WTC11 (cell line): ENCODE data around the gene PDE1C. TPM values are rescaled to one million over a fixed set of nuclear protein-coding genes. Genes with fewer than 3 reads are reported as not detected.

Experiments
- ATAC-seq: fragments of 200-7000 bp; cut with Tn5 transposase; 2 replicates; pipeline ENCODE4 v1.10.0; 2021; ENCODE audit warnings: mild to moderate bottlenecking, moderate library complexity
- CTCF ChIA-PET: fragments of 300-600 bp; sonication (Branson Sonifier 250); formaldehyde crosslinking; loops from one replicate; lab custom pipeline; 2021; ENCODE audit warnings: antibody characterized with exemption; lab: Charles Lee
- POLR2A ChIA-PET: fragments of 350-600 bp; sonication (Branson Sonifier 250); formaldehyde crosslinking; loops from one replicate; lab custom pipeline; 2021; ENCODE audit warnings: antibody characterized with exemption; lab: Charles Lee
- DNase-seq: peaks from one replicate; pipeline ENCODE4 v3.0.0; 2021; ENCODE audit warnings: low spot score
- H3K27ac Mint-ChIP-seq: 2 replicates; pipeline ENCODE4 v1.8.0; 2021; ENCODE audit warnings: mixed read lengths
- H3K27me3 Mint-ChIP-seq: 2 replicates; pipeline ENCODE4 v1.8.0; 2021; ENCODE audit warnings: low read depth, mild to moderate bottlenecking, moderate library complexity, mixed read lengths
- H3K36me3 Mint-ChIP-seq: 2 replicates; pipeline ENCODE4 v1.8.0; 2021; ENCODE audit warnings: mixed read lengths
- H3K4me1 Mint-ChIP-seq: 2 replicates; pipeline ENCODE4 v1.8.0; 2022; ENCODE audit warnings: mixed read lengths
- H3K4me3 Mint-ChIP-seq: 2 replicates; pipeline ENCODE4 v1.8.0; 2021; ENCODE audit warnings: mild to moderate bottlenecking, moderate library complexity, mixed read lengths
- H3K9me3 Mint-ChIP-seq: 2 replicates; pipeline ENCODE4 v1.8.0; 2021; ENCODE audit warnings: mixed read lengths
- ATF1 ChIP-seq: sonication (generic); formaldehyde crosslinking; IDR thresholded peaks from 2 replicates; pipeline ENCODE4 v1.8.1; 2023; ENCODE audit warnings: mild to moderate bottlenecking, moderate library complexity, missing genetic modification reagents
- ESRRA ChIP-seq: sonication (generic); formaldehyde crosslinking; IDR thresholded peaks from 2 replicates; pipeline ENCODE4 v1.8.1; 2022; ENCODE audit warnings: mild to moderate bottlenecking, missing genetic modification reagents, borderline replicate concordance
- GTF2I ChIP-seq: fragments of 250-450 bp; sonication (Bioruptor Pico); conservative IDR thresholded peaks from 2 replicates; pipeline ENCODE4 v1.4.0; 2021; ENCODE audit warnings: mild to moderate bottlenecking
- NFE2L1 ChIP-seq: sonication (generic); formaldehyde crosslinking; IDR thresholded peaks from 2 replicates; pipeline ENCODE4 v1.8.1; 2023; ENCODE audit warnings: missing genetic modification reagents
- PRRX2 ChIP-seq: fragments of 250-450 bp; sonication (Bioruptor Pico); IDR thresholded peaks from 2 replicates; pipeline ENCODE4 v1.8.0; 2021; ENCODE audit warnings: mild to moderate bottlenecking
- RELA ChIP-seq: sonication (generic); formaldehyde crosslinking; IDR thresholded peaks from 2 replicates; pipeline ENCODE4 v1.8.1; 2022; ENCODE audit warnings: missing genetic modification reagents, mild to moderate bottlenecking, borderline replicate concordance
- total RNA-seq: library from RNA; stranded (reverse); gene quantifications from 3 replicates; pipeline ENCODE4 v1.2.3, GENCODE V29; 2021
- TF ChIP-seq, protein P1 (sequence below): sonication (generic); formaldehyde crosslinking; IDR thresholded peaks from 2 replicates; pipeline ENCODE4 v1.8.1; 2023; ENCODE audit warnings: mild to moderate bottlenecking, missing genetic modification reagents
- TF ChIP-seq, protein P2 (sequence below): sonication (generic); formaldehyde crosslinking; IDR thresholded peaks from 2 replicates; pipeline ENCODE4 v1.8.0; 2023; ENCODE audit warnings: missing genetic modification reagents, mild to moderate bottlenecking, borderline replicate concordance
- TF ChIP-seq, protein P3 (sequence below): sonication (generic); formaldehyde crosslinking; IDR thresholded peaks from 2 replicates; pipeline ENCODE4 v1.8.0; 2023; ENCODE audit warnings: mild to moderate bottlenecking, missing genetic modification reagents
- TF ChIP-seq, protein P4 (sequence below): sonication (generic); formaldehyde crosslinking; IDR thresholded peaks from 2 replicates; pipeline ENCODE4 v1.8.0; 2022; ENCODE audit warnings: mild to moderate bottlenecking, missing genetic modification reagents
- TF ChIP-seq, protein P5 (sequence below): sonication (generic); formaldehyde crosslinking; IDR thresholded peaks from 2 replicates; pipeline ENCODE4 v1.8.1; 2022; ENCODE audit warnings: low read depth, missing genetic modification reagents, borderline replicate concordance
- TF ChIP-seq, protein P6 (sequence below): fragments of 250-450 bp; sonication (Bioruptor Pico); IDR thresholded peaks from 2 replicates; pipeline ENCODE4 v1.9.0; 2021; ENCODE audit warnings: moderate library complexity, mild to moderate bottlenecking, inconsistent platforms, borderline replicate concordance
- TF ChIP-seq, protein P7 (sequence below): sonication (generic); formaldehyde crosslinking; IDR thresholded peaks from 2 replicates; pipeline ENCODE4 v1.8.0; 2022; ENCODE audit warnings: missing genetic modification reagents
- TF ChIP-seq, protein P8 (sequence below): fragments of 250-450 bp; sonication (Bioruptor Pico); IDR thresholded peaks from 2 replicates; pipeline ENCODE4 v1.9.0; 2021; ENCODE audit warnings: mild to moderate bottlenecking
- TF ChIP-seq, protein P9 (sequence below): sonication (generic); formaldehyde crosslinking; IDR thresholded peaks from 2 replicates; pipeline ENCODE4 v1.8.0; 2022; ENCODE audit warnings: mild to moderate bottlenecking, missing genetic modification reagents
- TF ChIP-seq, protein P10 (sequence below): sonication (generic); formaldehyde crosslinking; IDR thresholded peaks from 2 replicates; pipeline ENCODE4 v1.8.1; 2023; ENCODE audit warnings: mild to moderate bottlenecking, missing genetic modification reagents, moderate library complexity

Gene PDE1C
- total RNA-seq, 1 experiment from 2014 or later, result 0.55 TPM

DNA sequence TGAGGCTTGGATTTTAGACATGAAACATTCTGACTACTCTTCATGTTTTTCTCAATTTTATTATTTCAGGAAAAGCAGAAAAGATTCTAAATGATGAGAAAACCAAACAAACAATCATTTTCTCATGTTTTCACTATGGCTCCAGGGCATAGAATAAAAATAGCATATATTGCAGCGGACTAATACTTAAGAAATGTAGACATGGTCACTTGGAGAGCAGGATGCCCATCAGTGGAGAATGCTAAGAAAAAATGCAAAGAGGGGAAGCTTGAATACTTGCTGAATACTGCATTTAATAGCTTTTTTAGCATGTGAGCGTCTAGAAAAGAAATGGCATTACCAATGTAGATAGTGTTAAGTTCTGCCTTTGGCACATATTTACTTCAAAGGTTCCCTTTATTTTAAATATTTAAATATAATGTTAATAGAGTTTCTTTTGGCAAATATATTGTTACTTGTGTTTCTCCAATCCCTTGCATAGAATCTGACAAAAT is 275.3 kb downstream of the PDE1C start:
- Mint-ChIP-seq H3K4me1 (no peaks in the 10 kb centered on the region), H3K36me3 (no peaks in the 10 kb centered on the region), H3K9me3 (no peaks in the 10 kb centered on the region), H3K4me3 (no peak overlapping the region)
- DNase-seq, result no peak
- POLR2A ChIA-PET, result no interaction called here
- TF ChIP-seq, protein P1, sequence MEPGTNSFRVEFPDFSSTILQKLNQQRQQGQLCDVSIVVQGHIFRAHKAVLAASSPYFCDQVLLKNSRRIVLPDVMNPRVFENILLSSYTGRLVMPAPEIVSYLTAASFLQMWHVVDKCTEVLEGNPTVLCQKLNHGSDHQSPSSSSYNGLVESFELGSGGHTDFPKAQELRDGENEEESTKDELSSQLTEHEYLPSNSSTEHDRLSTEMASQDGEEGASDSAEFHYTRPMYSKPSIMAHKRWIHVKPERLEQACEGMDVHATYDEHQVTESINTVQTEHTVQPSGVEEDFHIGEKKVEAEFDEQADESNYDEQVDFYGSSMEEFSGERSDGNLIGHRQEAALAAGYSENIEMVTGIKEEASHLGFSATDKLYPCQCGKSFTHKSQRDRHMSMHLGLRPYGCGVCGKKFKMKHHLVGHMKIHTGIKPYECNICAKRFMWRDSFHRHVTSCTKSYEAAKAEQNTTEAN, result no peak
- TF ChIP-seq GTF2I (CRISPR knock-in tag) (no peak), ESRRA (no peak), PRRX2 (CRISPR knock-in tag) (no peak), NFE2L1 (CRISPR knock-in tag) (no peak), RELA (no peak), ATF1 (CRISPR knock-in tag) (no peak)
- TF ChIP-seq, protein P2, sequence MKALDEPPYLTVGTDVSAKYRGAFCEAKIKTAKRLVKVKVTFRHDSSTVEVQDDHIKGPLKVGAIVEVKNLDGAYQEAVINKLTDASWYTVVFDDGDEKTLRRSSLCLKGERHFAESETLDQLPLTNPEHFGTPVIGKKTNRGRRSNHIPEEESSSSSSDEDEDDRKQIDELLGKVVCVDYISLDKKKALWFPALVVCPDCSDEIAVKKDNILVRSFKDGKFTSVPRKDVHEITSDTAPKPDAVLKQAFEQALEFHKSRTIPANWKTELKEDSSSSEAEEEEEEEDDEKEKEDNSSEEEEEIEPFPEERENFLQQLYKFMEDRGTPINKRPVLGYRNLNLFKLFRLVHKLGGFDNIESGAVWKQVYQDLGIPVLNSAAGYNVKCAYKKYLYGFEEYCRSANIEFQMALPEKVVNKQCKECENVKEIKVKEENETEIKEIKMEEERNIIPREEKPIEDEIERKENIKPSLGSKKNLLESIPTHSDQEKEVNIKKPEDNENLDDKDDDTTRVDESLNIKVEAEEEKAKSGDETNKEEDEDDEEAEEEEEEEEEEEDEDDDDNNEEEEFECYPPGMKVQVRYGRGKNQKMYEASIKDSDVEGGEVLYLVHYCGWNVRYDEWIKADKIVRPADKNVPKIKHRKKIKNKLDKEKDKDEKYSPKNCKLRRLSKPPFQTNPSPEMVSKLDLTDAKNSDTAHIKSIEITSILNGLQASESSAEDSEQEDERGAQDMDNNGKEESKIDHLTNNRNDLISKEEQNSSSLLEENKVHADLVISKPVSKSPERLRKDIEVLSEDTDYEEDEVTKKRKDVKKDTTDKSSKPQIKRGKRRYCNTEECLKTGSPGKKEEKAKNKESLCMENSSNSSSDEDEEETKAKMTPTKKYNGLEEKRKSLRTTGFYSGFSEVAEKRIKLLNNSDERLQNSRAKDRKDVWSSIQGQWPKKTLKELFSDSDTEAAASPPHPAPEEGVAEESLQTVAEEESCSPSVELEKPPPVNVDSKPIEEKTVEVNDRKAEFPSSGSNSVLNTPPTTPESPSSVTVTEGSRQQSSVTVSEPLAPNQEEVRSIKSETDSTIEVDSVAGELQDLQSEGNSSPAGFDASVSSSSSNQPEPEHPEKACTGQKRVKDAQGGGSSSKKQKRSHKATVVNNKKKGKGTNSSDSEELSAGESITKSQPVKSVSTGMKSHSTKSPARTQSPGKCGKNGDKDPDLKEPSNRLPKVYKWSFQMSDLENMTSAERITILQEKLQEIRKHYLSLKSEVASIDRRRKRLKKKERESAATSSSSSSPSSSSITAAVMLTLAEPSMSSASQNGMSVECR, result no peak
- TF ChIP-seq, protein P3, sequence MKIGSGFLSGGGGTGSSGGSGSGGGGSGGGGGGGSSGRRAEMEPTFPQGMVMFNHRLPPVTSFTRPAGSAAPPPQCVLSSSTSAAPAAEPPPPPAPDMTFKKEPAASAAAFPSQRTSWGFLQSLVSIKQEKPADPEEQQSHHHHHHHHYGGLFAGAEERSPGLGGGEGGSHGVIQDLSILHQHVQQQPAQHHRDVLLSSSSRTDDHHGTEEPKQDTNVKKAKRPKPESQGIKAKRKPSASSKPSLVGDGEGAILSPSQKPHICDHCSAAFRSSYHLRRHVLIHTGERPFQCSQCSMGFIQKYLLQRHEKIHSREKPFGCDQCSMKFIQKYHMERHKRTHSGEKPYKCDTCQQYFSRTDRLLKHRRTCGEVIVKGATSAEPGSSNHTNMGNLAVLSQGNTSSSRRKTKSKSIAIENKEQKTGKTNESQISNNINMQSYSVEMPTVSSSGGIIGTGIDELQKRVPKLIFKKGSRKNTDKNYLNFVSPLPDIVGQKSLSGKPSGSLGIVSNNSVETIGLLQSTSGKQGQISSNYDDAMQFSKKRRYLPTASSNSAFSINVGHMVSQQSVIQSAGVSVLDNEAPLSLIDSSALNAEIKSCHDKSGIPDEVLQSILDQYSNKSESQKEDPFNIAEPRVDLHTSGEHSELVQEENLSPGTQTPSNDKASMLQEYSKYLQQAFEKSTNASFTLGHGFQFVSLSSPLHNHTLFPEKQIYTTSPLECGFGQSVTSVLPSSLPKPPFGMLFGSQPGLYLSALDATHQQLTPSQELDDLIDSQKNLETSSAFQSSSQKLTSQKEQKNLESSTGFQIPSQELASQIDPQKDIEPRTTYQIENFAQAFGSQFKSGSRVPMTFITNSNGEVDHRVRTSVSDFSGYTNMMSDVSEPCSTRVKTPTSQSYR (CRISPR knock-in tag), result no peak
- TF ChIP-seq, protein P4, sequence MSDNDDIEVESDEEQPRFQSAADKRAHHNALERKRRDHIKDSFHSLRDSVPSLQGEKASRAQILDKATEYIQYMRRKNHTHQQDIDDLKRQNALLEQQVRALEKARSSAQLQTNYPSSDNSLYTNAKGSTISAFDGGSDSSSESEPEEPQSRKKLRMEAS (CRISPR knock-in tag), result no peak
- TF ChIP-seq, protein P5, sequence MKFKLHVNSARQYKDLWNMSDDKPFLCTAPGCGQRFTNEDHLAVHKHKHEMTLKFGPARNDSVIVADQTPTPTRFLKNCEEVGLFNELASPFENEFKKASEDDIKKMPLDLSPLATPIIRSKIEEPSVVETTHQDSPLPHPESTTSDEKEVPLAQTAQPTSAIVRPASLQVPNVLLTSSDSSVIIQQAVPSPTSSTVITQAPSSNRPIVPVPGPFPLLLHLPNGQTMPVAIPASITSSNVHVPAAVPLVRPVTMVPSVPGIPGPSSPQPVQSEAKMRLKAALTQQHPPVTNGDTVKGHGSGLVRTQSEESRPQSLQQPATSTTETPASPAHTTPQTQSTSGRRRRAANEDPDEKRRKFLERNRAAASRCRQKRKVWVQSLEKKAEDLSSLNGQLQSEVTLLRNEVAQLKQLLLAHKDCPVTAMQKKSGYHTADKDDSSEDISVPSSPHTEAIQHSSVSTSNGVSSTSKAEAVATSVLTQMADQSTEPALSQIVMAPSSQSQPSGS (CRISPR knock-in tag), result no peak
- TF ChIP-seq, protein P6, sequence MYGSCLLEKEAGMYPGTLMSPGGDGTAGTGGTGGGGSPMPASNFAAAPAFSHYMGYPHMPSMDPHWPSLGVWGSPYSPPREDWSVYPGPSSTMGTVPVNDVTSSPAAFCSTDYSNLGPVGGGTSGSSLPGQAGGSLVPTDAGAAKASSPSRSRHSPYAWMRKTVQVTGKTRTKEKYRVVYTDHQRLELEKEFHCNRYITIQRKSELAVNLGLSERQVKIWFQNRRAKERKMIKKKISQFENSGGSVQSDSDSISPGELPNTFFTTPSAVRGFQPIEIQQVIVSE (CRISPR knock-in tag), result no peak
- TF ChIP-seq, protein P7, sequence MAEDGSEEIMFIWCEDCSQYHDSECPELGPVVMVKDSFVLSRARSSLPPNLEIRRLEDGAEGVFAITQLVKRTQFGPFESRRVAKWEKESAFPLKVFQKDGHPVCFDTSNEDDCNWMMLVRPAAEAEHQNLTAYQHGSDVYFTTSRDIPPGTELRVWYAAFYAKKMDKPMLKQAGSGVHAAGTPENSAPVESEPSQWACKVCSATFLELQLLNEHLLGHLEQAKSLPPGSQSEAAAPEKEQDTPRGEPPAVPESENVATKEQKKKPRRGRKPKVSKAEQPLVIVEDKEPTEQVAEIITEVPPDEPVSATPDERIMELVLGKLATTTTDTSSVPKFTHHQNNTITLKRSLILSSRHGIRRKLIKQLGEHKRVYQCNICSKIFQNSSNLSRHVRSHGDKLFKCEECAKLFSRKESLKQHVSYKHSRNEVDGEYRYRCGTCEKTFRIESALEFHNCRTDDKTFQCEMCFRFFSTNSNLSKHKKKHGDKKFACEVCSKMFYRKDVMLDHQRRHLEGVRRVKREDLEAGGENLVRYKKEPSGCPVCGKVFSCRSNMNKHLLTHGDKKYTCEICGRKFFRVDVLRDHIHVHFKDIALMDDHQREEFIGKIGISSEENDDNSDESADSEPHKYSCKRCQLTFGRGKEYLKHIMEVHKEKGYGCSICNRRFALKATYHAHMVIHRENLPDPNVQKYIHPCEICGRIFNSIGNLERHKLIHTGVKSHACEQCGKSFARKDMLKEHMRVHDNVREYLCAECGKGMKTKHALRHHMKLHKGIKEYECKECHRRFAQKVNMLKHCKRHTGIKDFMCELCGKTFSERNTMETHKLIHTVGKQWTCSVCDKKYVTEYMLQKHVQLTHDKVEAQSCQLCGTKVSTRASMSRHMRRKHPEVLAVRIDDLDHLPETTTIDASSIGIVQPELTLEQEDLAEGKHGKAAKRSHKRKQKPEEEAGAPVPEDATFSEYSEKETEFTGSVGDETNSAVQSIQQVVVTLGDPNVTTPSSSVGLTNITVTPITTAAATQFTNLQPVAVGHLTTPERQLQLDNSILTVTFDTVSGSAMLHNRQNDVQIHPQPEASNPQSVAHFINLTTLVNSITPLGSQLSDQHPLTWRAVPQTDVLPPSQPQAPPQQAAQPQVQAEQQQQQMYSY (CRISPR knock-in tag), result no peak
- TF ChIP-seq, protein P8, sequence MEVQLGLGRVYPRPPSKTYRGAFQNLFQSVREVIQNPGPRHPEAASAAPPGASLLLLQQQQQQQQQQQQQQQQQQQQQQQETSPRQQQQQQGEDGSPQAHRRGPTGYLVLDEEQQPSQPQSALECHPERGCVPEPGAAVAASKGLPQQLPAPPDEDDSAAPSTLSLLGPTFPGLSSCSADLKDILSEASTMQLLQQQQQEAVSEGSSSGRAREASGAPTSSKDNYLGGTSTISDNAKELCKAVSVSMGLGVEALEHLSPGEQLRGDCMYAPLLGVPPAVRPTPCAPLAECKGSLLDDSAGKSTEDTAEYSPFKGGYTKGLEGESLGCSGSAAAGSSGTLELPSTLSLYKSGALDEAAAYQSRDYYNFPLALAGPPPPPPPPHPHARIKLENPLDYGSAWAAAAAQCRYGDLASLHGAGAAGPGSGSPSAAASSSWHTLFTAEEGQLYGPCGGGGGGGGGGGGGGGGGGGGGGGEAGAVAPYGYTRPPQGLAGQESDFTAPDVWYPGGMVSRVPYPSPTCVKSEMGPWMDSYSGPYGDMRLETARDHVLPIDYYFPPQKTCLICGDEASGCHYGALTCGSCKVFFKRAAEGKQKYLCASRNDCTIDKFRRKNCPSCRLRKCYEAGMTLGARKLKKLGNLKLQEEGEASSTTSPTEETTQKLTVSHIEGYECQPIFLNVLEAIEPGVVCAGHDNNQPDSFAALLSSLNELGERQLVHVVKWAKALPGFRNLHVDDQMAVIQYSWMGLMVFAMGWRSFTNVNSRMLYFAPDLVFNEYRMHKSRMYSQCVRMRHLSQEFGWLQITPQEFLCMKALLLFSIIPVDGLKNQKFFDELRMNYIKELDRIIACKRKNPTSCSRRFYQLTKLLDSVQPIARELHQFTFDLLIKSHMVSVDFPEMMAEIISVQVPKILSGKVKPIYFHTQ (CRISPR knock-in tag), result no peak
- TF ChIP-seq, protein P9, sequence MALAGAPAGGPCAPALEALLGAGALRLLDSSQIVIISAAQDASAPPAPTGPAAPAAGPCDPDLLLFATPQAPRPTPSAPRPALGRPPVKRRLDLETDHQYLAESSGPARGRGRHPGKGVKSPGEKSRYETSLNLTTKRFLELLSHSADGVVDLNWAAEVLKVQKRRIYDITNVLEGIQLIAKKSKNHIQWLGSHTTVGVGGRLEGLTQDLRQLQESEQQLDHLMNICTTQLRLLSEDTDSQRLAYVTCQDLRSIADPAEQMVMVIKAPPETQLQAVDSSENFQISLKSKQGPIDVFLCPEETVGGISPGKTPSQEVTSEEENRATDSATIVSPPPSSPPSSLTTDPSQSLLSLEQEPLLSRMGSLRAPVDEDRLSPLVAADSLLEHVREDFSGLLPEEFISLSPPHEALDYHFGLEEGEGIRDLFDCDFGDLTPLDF, result no peak
- TF ChIP-seq, protein P10, sequence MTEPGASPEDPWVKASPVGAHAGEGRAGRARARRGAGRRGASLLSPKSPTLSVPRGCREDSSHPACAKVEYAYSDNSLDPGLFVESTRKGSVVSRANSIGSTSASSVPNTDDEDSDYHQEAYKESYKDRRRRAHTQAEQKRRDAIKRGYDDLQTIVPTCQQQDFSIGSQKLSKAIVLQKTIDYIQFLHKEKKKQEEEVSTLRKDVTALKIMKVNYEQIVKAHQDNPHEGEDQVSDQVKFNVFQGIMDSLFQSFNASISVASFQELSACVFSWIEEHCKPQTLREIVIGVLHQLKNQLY (CRISPR knock-in tag), result no peak
- TF ChIP-seq, all 79 proteins: peak for 0
- CTCF ChIA-PET, result no interaction called here
- Mint-ChIP-seq H3K27me3 (peaks cover 70% of the 10 kb centered on the region), H3K27ac (no peak overlapping the region)
- ATAC-seq, result no peak
